ENCODE data around the gene MRPL21.

- TF ChIP-seq POLR2AphosphoS5 (IDR thresholded peaks at IDR 0.05) (no peak), CTCF (IDR thresholded peaks at IDR 0.05) (no peak)
These were observed 55.2 kb downstream of the MRPL21 start for GRCh38 chr11:68848429-68848828.

Measured in prostate gland (tissue), 2 donors.